ENCODE data around the gene ATF2.
A peak's percentile ranks its signal among the peaks of the same experiment; 100 is the strongest.
"Not testable (repeated sequence)": the region's sequence is repeated elsewhere in the genome, so short reads cannot be mapped to it uniquely, and the experiment has no call there.

ATF2 gene

GRCh38 chr2:175166216-175166824, 1.7 kb downstream of the ATF2 start:
- DNase-seq (ENCODE audit: low spot score), result no peak

- no peak for DNase-seq (ENCODE audit: low spot score)
Measured at GRCh38 chr2:175164235-175164634, 3.8 kb downstream of the ATF2 start.

- no peak for DNase-seq (ENCODE audit: low spot score)
Measured at GRCh38 chr2:175158894-175159293, 9.1 kb downstream of the ATF2 start.

GRCh38 chr2:175156534-175156933, 11.5 kb downstream of the ATF2 start:
- no peak for DNase-seq (ENCODE audit: low spot score)

- DNase-seq (ENCODE audit: low spot score), result no peak
Measured at GRCh38 chr2:175154661-175155082, 13.3 kb downstream of the ATF2 start.

GRCh38 chr2:175152242-175152641, 15.8 kb downstream of the ATF2 start:
- no peak for DNase-seq (ENCODE audit: low spot score)

DNA sequence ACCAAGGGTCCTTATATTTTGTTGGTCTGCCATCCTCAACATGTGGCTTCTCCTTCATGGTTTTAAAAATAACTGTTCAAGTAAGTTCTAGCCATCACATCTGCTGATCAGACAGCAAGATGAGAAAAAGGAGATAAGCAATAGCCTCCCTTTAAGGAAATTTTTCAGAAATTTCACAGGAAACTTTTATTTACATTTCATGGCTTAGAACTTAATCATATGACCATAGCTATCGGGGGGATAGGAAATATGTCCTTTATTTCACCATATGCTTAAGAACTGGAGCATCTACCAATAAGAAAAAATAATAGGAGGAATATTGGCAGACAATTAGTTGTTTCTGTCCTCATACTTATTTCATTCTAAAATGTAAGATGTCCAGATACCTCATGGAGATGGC, 16.2 kb downstream of the ATF2 start:
- DNase-seq (ENCODE audit: low spot score), result no peak

DNA sequence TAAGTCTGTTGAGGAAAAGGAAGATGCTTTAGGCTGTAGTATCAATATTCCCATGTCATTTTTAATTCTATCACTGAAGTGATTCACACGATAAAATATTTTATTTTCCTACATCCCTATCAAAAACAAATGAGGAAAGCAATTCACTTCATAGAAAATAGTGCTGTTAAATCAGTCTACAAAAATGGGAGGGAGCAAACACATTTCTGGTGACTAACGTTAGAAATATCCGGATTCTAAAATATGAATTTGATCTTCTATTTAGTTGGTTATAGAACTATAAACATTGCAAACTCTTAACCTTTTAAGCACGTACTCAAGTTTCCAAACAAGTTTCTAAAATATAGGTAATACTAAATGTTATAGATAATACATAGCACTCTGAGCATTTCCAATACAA, 20.8 kb downstream of the ATF2 start:
- DNase-seq (ENCODE audit: low spot score), result no peak

GRCh38 chr2:175143678-175144077, 24.3 kb downstream of the ATF2 start:
- no peak for DNase-seq (ENCODE audit: low spot score)

DNA sequence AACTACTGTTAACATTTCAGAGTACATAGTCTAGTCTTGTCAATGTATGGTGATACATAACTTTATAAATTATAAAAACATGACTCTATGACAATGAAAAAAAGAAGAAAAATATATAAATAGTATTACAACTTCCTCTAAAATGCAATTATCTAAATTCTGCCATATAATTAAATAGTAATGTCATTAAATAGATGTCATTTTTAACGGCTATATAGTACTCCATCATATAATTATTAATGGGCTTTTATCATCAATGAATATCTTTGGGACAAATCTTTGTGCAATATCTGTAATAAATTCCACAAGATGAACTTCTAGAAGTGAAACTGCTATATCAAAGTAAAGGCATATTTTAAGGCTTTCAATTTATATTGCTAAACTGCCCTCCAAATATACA, 24.8 kb downstream of the ATF2 start:
- no peak for DNase-seq (ENCODE audit: low spot score)

GRCh38 chr2:175140332-175140731, 27.7 kb downstream of the ATF2 start:
- no peak for DNase-seq (ENCODE audit: low spot score)

DNA sequence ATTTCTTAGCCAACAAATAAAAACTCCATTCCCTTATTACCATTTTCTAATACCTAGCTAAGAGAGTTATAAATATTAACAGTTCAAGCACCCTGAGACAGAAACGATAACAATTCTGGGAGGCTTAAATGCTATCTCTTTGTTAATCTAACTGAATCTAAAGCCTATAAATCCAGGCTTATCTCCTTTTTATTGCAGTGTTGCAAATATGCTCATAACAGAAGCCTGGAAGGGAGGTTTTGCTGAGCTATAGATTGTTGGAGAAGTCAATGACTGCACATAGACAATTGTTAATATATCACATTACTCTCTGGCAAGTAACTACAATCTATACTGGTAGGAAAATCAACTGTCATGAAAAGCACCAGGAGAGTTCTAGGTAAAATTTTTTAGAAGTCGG, 30.2 kb downstream of the ATF2 start:
- no peak for DNase-seq (ENCODE audit: low spot score)

- no peak for DNase-seq (ENCODE audit: low spot score)
Measured at GRCh38 chr2:175136334-175137215, 31.4 kb downstream of the ATF2 start.

DNA sequence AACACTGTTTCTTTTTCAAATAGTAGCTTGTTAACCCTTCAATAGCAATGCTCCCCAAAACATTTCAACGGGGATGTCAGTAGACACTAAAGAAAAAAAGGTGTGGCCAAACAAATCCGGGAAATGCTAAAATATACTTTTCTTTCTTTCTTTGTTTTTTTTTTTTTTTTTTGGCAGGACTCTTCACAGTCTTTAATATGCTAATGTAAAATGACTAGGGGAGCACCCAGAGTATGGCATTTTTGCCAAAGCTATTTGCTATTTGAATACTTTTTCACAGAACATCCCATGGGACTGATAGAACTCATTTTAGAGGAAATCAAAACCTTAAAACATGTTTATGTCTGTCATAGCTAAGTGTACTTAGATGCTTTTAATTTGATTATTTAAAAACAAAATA, 32.1 kb downstream of the ATF2 start:
- no peak for DNase-seq (ENCODE audit: low spot score)

GRCh38 chr2:175135177-175135576, 32.8 kb downstream of the ATF2 start:
- DNase-seq (ENCODE audit: low spot score), result no peak

GRCh38 chr2:175131252-175131651, 36.8 kb downstream of the ATF2 start:
- DNase-seq (ENCODE audit: low spot score), result no peak

GRCh38 chr2:175126661-175127060, 41.3 kb downstream of the ATF2 start:
- DNase-seq (ENCODE audit: low spot score), result no peak

- DNase-seq (ENCODE audit: low spot score), result no peak
Measured at GRCh38 chr2:175123254-175123653, 44.7 kb downstream of the ATF2 start.

GRCh38 chr2:175111200-175111657, 56.8 kb downstream of the ATF2 start:
- peak; percentile 25 for DNase-seq (ENCODE audit: low spot score)

DNA sequence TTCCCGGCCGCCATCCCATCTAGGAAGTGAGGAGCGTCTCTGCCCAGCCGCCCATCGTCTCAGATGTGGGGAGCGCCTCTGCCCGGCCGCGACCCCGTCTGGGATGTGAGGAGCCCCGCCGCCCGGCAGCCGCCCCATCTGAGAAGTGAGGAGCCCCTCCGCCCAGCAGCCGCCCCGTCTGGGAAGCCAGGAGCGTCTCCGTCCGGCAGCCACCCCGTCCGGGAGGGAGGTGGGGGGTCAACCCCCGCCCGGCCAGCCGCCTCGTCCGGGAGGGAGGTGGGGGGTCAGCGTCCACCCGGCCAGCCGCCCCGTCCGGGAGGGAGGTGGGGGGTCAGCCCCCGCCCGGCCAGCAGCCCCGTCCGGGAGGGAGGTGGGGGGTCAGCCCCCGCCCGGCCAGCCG, 59.9 kb downstream of the ATF2 start:
- DNase-seq (ENCODE audit: low spot score), result not testable (repeated sequence)

- no peak for DNase-seq (ENCODE audit: low spot score)
Measured at GRCh38 chr2:175107146-175107545, 60.9 kb downstream of the ATF2 start.

GRCh38 chr2:175103191-175103590, 64.8 kb downstream of the ATF2 start:
- no peak for DNase-seq (ENCODE audit: low spot score)

DNA sequence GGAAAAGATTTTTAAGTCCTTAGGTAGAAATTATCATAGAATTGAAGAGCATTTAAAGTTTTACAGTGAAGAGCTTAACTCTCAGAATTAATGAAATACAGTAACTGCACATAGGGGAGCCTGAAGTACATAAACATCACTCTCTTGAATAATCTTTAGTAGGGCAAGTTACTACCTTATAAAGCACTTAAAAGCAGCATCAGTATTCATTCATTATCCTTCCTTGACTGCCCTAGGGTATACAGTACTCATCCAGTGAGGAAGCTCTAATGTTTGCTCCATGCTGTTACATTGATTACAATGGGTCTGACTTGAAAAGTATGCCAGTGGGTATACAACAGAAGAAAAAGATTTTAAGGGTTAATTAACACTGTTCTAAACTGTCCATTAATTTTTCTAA, 66.5 kb downstream of the ATF2 start:
- DNase-seq (ENCODE audit: low spot score), result no peak

DNA sequence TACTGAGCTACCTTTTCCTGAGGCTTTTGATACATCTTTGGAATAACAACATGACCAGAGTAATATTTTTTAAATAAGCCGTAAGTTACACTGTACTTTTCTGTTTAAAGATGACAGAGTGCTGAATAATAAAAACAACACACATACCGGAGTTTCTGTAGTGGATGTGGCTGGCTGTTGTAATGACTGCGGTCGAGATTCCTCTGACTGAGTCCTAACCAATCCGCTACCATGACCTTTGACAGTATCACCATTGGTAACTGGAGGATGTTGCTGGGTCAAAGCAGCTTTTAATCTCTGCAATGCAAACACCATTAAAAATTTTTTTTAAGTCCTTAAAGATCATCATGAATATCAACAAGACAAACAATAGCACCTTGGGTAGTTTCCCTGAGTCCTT, 70.7 kb downstream of the ATF2 start:
- no peak for DNase-seq (ENCODE audit: low spot score)

All from CD4-positive, alpha-beta T cell treated with Interleukin-6 at 100 ng/mL for 8 hours (primary cell).